ENCODE measurements around the gene NPTN. TPM values are rescaled to one million over a fixed set of nuclear protein-coding genes. Genes with fewer than 3 reads are reported as not detected.

NPTN gene
- total and polyA plus RNA-seq, 9 of the 15 experiments (the other 6 are each of a cell fraction or from before 2014, with no cell fraction given), result 9.6 to 48.5 (median 21.7) TPM

DNA sequence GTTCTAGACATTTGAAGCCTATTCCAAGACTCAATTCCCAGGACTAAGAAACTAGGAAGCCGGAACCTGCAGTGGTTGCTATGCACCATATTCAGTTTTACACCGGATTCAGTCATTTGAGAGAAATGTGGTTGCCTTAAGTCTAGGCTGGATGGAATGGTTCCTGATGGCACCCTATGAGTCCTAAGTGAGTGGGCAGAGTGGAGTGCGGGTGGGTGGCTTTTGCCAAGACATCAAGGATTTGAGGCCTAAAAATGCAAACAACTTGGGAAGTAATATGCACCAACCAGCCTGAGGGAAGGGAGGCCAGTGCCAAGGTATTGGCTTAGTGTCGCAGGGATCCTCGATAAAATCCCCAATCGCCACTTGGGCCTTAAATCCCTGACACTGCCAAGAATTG lies 46.8 kb upstream of the NPTN start:
- Histone ChIP-seq H3K36me3 (ENCODE audit: control insufficient read depth, insufficient read depth, low read length) (no peaks in the 10 kb centered on the region), H3K27me3 (ENCODE audit: control insufficient read depth in 2 of 2, insufficient read depth in 2 of 2, low read length in 2 of 2) (peaks cover 8 to 37% of the 10 kb centered on the region in 2 experiments; a peak in 3 of 5 replicates), H3K4me1 (replicated peaks in 1 of 2; ENCODE audit: control insufficient read depth in 2 of 2, insufficient read depth in 2 of 2, low read length in 2 of 2) (peaks cover 3 to 16% of the 10 kb centered on the region in 2 experiments; a peak in 3 of 5 replicates), H3K4me2 (ENCODE audit: insufficient read depth, low read length) (no peak overlapping the region), H4K20me1 (replicated peaks; ENCODE audit: control insufficient read depth, insufficient read depth, low read length) (no peaks in the 10 kb centered on the region; the same call in 1 of the 2 replicates), H3K4me3 (no peak overlapping the region), H3K79me2 (ENCODE audit: control insufficient read depth, insufficient read depth, low read length) (no peaks in the 10 kb centered on the region), H3K9me1 (ENCODE audit: control insufficient read depth, insufficient read depth, low read length) (no peaks in the 10 kb centered on the region), H3K27ac (ENCODE audit: extremely low read depth, low read depth, low read length) (no peak overlapping the region), H2AFZ (ENCODE audit: low read depth, low read length) (no peak overlapping the region), H3K9me3 (replicated peaks; ENCODE audit: control insufficient read depth, insufficient read depth, low read depth, low read length) (no peaks in the 10 kb centered on the region), H3K9ac (ENCODE audit: insufficient read depth in 1 of 2, low read depth in 2 of 2, low read length in 2 of 2) (no peak overlapping the region)
- CTCF ChIA-PET (ENCODE audit: low intra/inter-chr PET ratio), result interaction anchor here (1.1 kb wide), 1 partner anchor 20 kb away, joined by 3 read pairs; no protein-coding TSS in a partner anchor
- intact Hi-C loops (cut with micrococcal nuclease) (no loop called here), in situ Hi-C loops (cut with MboI) (no loop called here)
- BruUV-seq (replicated peaks), result no TSS peak
- WGBS (ENCODE audit: insufficient coverage, low coverage, missing lambda C conversion rate), result 22% methylated on average over 6 of the region's 6 CpGs
- POLR2A ChIA-PET, result no interaction called here
- ATAC-seq (no peak), DNase-seq (ENCODE audit: extremely low read depth in 1 of 4, low spot score in 3 of 4) (no peak), FAIRE-seq (no peak)
- no peak for TF ChIP-seq STAT5B (CRISPR knock-in tag; IDR thresholded peaks at IDR 0.05)
- no peak for TF ChIP-seq NR3C1 (CRISPR knock-in tag; IDR thresholded peaks at IDR 0.05)
- no peak for TF ChIP-seq FOXK1 (CRISPR knock-in tag; IDR thresholded peaks at IDR 0.05; ENCODE audit: borderline replicate concordance)
- TF ChIP-seq BCOR (IDR thresholded peaks at IDR 0.05), result no peak
- TF ChIP-seq, protein P1, sequence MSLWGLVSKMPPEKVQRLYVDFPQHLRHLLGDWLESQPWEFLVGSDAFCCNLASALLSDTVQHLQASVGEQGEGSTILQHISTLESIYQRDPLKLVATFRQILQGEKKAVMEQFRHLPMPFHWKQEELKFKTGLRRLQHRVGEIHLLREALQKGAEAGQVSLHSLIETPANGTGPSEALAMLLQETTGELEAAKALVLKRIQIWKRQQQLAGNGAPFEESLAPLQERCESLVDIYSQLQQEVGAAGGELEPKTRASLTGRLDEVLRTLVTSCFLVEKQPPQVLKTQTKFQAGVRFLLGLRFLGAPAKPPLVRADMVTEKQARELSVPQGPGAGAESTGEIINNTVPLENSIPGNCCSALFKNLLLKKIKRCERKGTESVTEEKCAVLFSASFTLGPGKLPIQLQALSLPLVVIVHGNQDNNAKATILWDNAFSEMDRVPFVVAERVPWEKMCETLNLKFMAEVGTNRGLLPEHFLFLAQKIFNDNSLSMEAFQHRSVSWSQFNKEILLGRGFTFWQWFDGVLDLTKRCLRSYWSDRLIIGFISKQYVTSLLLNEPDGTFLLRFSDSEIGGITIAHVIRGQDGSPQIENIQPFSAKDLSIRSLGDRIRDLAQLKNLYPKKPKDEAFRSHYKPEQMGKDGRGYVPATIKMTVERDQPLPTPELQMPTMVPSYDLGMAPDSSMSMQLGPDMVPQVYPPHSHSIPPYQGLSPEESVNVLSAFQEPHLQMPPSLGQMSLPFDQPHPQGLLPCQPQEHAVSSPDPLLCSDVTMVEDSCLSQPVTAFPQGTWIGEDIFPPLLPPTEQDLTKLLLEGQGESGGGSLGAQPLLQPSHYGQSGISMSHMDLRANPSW (CRISPR knock-in tag; IDR thresholded peaks at IDR 0.05), result no peak
- no peak for TF ChIP-seq ZNF174 (CRISPR knock-in tag; IDR thresholded peaks at IDR 0.05)
- TF ChIP-seq XRCC4 (IDR thresholded peaks at IDR 0.05; ENCODE audit: extremely low read depth, insufficient read depth, insufficient read length), result no peak
- no peak for TF ChIP-seq PTTG1 (tag; IDR thresholded peaks at IDR 0.05; ENCODE audit: low read depth)
- no peak for TF ChIP-seq ARID1B (IDR thresholded peaks at IDR 0.05)
- no peak for TF ChIP-seq ZNF12 (CRISPR knock-in tag; IDR thresholded peaks at IDR 0.05)
- no peak for TF ChIP-seq ZNF589 (CRISPR knock-in tag; IDR thresholded peaks at IDR 0.05; ENCODE audit: low read depth)
- TF ChIP-seq CBX1 (IDR thresholded peaks at IDR 0.05; ENCODE audit: low read depth), result no peak
- no peak for TF ChIP-seq SMAD2 (IDR thresholded peaks at IDR 0.05; ENCODE audit: low read depth, low read length)
- no peak for TF ChIP-seq RFX5 (IDR thresholded peaks at IDR 0.05; ENCODE audit: low read depth, low read length)
- no peak for TF ChIP-seq RFX1 (IDR thresholded peaks at IDR 0.05)
